ENCODE data around the gene PAK4. TPM values are rescaled to one million over a fixed set of nuclear protein-coding genes. Genes with fewer than 3 reads are reported as not detected.

Gene PAK4
- total RNA-seq, 1 donor from 2014 or later: 73.9 TPM

DNA sequence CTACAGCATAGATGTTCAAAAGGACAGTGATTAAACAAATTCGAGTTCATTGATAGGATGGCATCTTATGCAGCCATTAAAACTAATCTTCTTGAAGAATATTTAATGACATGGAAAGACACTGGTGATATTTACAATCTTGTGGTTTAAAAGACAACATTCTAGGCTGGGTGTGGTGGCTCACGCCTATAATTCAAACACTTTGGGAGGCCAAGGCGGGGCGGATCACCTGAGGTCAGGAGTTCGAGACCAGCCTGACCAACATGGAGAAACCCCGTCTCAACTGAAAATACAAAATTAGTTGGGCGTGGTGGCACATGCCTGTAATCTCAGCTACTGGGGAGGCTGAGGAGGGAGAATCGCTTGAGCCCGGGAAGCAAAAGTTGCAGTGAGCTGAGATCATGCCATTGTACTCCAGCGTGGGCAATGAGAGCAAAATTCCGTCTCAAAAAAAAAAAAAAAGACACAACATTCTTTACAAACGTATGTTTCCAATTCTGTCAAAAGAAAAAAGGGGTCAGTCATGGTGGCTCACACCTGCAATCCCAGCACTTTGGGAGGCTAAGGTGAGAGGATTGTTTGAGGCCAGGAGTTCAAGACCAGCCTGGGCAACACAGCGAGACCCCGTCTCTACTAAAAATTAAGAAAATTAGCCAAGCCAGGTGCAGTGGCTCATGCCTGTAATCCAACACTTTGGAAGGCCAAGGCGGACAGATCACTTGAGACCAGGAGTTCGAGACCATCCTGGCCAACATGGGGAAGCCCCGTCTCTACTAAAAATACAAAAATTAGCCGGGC is 2.5 kb upstream of the PAK4 start:
- Mint-ChIP-seq H3K27me3 (peaks cover 3% of the 10 kb centered on the region), H3K9me3 (ENCODE audit: low read depth) (no peaks in the 10 kb centered on the region), H3K4me1 (ENCODE audit: low read depth) (peaks cover 26% of the 10 kb centered on the region), H3K4me3 (ENCODE audit: low read depth) (no peak overlapping the region), H3K36me3 (ENCODE audit: insufficient read depth) (no peaks in the 10 kb centered on the region), H3K27ac (peak overlapping the region; percentile 52)
- DNase-seq (ENCODE audit: low spot score, unreplicated experiment): no peak
- TF ChIP-seq, protein P1, sequence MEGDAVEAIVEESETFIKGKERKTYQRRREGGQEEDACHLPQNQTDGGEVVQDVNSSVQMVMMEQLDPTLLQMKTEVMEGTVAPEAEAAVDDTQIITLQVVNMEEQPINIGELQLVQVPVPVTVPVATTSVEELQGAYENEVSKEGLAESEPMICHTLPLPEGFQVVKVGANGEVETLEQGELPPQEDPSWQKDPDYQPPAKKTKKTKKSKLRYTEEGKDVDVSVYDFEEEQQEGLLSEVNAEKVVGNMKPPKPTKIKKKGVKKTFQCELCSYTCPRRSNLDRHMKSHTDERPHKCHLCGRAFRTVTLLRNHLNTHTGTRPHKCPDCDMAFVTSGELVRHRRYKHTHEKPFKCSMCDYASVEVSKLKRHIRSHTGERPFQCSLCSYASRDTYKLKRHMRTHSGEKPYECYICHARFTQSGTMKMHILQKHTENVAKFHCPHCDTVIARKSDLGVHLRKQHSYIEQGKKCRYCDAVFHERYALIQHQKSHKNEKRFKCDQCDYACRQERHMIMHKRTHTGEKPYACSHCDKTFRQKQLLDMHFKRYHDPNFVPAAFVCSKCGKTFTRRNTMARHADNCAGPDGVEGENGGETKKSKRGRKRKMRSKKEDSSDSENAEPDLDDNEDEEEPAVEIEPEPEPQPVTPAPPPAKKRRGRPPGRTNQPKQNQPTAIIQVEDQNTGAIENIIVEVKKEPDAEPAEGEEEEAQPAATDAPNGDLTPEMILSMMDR (IDR thresholded peaks at IDR 0.05; ENCODE audit: unreplicated experiment): no peak

DNA sequence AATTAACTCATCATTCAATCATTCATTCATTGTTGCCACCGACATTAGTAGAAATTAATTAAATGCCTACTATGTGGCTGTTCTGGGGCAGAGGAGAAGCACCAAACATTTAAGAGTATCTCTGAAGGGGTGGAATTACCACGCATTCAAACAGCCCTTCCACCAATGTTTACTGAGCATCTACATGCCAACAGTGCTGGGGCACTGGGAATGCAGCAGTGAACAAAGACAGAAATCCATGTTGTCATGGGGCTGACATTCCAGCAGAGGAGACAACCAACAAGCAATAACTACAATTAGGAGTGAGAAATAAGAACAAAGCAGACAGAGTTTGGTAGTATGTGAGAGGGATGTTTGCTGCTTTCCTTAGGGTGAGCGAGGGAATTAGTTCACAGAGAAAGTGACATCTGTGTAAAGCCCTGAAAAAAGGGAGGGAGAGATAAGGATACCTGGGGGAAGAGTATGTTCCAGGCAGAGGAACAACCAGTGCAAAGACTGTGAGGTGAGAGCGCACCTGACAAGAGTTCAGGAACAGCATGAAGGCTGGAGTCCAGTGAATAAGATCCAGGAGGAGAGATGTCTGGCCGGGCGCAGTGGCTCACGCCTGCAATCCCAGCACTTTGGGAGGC is 1.3 kb upstream of the PAK4 start:
- H3K9me3 Mint-ChIP-seq (ENCODE audit: low read depth): no peaks in the 10 kb centered on the region
- H3K4me1 Mint-ChIP-seq (ENCODE audit: low read depth): peaks cover 26% of the 10 kb centered on the region
- H3K27me3 Mint-ChIP-seq: peaks cover 3% of the 10 kb centered on the region
- peak overlapping the region; percentile 5 for H3K4me3 Mint-ChIP-seq (ENCODE audit: low read depth)
- TF ChIP-seq, protein P1 (IDR thresholded peaks at IDR 0.05; ENCODE audit: unreplicated experiment): no peak
- no peak for DNase-seq (ENCODE audit: low spot score, unreplicated experiment)
- H3K27ac Mint-ChIP-seq: peak overlapping the region; percentile 50
- H3K36me3 Mint-ChIP-seq (ENCODE audit: insufficient read depth): no peaks in the 10 kb centered on the region

DNA sequence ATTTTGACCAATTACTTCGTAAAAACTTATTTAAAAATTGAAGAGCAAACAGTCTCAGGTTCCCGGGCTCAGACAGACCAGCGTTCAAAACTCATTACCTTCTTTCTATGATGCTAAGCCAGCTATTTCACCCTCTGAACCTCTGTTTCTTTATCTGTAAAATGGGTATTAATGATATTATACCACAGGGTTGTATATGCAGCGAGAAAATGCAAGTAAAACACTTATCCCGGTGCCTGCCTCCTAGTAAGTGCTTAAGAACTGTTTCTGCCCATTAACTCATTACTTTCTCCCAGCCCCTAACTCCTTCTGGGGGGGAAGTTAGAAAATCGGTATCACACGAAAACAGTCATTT is 410 bp upstream of the PAK4 start:
- H3K36me3 Mint-ChIP-seq (ENCODE audit: insufficient read depth): no peaks in the 10 kb centered on the region
- H3K27me3 Mint-ChIP-seq: peaks cover 3% of the 10 kb centered on the region
- DNase-seq (ENCODE audit: low spot score, unreplicated experiment): no peak
- H3K9me3 Mint-ChIP-seq (ENCODE audit: low read depth): no peaks in the 10 kb centered on the region
- peak overlapping the region; percentile 89 for H3K4me3 Mint-ChIP-seq (ENCODE audit: low read depth)
- H3K4me1 Mint-ChIP-seq (ENCODE audit: low read depth): peaks cover 28% of the 10 kb centered on the region
- TF ChIP-seq, protein P1 (IDR thresholded peaks at IDR 0.05; ENCODE audit: unreplicated experiment): no peak
- H3K27ac Mint-ChIP-seq: peak overlapping the region; percentile 96

DNA sequence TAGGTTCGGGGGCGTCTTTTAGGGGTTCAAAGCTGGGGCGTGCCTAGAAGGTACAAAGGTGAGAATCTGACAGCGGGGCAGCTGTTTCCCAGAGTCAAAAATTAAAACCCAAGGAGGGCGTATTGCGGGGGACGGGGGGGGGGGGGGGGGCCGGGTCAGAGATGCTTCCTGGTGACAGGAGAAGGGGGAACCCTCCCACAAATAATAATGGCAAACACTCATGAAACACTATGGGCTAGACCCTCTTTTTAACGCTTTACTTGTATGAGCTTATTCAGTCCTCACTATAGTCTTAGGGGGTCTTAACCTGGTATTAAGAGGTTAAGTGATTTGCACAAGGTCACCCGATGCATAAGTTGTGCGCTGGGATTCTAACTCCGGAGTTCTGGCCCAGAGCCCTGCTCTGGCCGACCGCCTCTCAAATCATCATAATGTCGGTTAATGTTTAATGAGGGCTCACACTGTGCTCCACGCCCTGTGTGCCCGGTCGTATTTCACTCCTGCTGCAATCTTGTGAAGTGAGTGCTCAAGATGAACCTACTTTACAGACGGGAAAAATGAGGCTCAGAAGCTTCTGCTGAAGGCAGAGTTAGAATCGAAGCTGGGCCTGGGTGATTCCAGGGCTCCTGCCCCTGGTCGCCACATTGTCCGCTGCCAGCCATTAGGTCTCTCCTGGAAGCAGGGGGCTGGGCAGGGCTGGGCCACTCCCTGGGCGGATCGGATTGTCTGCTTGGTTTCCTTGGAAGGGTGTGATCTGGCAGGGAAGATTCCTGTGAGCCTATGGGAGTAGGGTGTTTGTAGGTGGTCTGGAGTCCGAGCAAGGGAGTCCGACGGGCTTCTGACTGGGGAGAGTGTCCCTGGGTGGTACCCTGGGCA is 964 bp downstream of the PAK4 start:
- TF ChIP-seq, protein P1 (IDR thresholded peaks at IDR 0.05; ENCODE audit: unreplicated experiment): no peak
- H3K9me3 Mint-ChIP-seq (ENCODE audit: low read depth): no peaks in the 10 kb centered on the region
- H3K4me3 Mint-ChIP-seq (ENCODE audit: low read depth): peak overlapping the region; percentile 89
- peaks cover 35% of the 10 kb centered on the region for H3K4me1 Mint-ChIP-seq (ENCODE audit: low read depth)
- no peaks in the 10 kb centered on the region for H3K27me3 Mint-ChIP-seq
- DNase-seq (ENCODE audit: low spot score, unreplicated experiment): no peak
- H3K36me3 Mint-ChIP-seq (ENCODE audit: insufficient read depth): no peaks in the 10 kb centered on the region
- peak overlapping the region; percentile 96 for H3K27ac Mint-ChIP-seq
